Epidermal melanocyte (primary cell): Measurements from ENCODE around the gene AP5S1.
"Not testable (repeated sequence)": the region's sequence is repeated elsewhere in the genome, so short reads cannot be mapped to it uniquely, and the experiment has no call there.

Source experiments
- DNase-seq: peaks from one replicate; pipeline ENCODE4 v3.0.0; 2011; ENCODE audit warnings: low spot score; ENCODE audit not compliant: insufficient read length

Gene AP5S1

DNA sequence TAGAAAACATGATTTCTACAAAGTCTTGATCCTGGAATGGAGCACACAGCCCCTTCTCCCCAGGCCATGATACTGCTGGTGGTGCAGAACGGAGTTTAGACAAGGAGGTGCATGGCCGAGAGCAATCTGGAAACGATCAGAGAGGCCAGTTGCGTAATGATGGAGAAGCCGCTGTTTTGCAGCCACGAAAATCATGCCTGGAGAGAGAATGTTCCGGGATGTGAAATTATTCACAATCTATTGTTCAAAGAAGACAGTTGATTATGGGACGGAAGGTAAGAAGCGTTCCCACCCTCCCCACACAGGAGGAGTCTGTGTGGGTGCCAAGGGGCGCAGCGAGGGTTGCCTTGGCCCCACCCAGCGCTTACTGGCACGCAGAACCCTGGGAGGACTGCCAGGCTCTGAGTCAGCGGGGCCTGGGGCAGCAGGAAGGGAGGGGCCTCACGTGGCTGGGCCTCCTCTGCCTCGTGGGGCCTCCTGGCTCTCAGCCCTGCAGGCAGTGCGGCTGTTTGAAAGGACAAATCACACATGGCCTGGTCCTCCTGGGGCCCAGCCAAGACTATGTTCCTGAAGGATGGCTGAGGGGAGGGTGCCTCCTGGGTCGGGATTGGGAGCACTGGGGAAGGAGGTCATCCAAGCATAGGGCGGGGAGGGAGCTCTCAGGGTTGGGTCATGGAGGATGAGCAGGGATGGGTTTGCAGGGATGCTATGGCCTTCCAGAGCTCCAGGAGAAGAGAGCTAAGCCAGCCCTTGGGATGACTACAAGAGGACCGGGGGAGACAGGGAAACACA is 8.7 kb upstream of the AP5S1 start:
- DNase-seq = peak; percentile 91

DNA sequence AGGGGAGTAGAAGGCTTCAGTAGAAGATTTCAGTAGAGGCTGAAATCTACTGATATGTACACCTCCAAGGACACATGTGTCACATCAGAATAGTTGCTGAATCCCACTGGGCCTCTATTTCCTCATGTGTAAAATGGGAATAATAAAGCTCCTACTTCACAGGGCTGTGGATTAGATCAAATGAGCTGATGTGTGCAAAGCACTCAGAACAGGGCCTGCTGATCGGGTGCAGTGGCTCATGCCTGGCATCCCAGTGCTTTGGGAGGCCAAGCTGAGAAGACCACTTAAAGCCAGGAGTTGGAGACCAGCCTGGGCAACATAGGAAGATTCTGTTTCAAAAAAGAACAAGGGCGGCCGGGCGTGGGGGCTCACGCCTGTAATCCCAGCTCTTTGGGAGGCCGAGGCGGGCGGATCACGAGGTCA is 8.1 kb upstream of the AP5S1 start:
- no peak for DNase-seq

DNA sequence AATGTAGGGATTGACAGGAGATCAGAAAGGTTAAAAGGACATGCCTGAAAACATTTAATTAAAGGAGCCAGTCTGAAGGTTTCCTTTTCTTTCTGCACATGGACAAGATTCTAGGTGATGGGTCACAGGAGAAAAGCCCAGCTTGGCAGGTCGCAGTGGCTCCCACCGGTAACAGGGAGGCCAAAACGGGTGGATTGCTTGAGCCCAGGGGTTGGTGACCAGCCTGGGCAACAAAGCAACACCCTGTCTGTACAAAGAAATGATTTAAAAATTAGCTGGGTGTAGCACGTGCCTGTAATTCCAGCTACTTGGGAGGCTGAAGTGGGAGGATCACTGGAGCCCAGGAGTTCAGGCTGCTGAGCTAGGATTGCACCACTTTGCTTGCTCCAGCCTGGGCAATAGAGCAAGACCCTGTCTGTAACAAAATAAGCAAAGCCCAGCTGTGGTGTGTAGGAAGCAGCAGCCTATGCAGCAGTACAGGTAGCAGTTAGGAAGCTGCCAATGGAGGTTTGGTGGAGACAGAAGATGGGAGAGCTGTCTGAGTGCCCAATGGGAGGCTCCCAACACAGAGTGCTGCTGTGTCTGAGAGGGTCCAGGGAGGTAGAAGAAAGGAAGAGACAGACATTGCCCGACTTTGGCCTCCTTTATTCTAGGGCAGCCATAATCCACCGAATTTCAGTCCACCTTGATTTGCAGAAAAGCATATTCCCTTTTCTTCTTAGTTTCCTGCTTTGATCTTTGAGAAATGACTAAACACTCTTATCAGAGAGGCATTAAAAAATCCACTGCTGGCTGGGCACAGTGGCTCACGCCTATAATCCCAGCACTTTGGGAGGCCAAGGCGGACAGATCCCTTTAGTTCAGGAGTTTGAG is 7.1 kb upstream of the AP5S1 start:
- no peak for DNase-seq

DNA sequence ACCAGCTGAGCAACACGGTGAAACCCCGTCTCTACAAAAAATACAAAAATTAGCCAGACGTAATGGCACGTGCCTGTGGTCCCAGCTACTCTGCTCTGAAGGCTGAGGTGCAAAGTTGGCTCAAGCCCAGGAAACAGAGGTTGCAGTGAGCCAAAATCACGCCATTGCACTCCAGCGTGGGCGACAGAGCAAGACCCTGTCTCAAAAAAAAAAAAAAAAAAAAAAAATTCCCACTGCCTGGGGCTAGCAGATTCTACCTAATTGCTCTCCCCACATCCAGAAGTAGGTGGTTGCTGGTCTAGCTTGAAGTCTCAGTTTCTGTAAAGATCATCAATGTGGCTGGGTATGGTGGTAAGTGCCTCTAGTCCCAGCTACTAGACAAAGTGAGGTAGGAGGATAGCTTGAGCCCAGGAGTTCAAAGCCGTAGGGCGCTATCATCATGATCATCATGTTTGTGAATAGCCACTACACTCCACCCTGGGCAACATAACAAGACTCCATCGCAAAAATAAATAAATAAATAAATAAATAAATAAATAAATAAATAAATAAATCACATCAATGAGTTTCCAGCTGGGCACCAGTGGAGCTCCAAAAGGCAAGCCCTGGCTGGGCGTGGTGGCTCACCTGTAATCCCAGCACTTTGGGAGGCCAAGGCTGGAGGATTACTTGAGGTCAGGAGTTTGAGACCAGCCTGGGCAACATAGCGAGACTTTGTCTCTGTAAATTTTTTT is 6.3 kb upstream of the AP5S1 start:
- no peak for DNase-seq

DNA sequence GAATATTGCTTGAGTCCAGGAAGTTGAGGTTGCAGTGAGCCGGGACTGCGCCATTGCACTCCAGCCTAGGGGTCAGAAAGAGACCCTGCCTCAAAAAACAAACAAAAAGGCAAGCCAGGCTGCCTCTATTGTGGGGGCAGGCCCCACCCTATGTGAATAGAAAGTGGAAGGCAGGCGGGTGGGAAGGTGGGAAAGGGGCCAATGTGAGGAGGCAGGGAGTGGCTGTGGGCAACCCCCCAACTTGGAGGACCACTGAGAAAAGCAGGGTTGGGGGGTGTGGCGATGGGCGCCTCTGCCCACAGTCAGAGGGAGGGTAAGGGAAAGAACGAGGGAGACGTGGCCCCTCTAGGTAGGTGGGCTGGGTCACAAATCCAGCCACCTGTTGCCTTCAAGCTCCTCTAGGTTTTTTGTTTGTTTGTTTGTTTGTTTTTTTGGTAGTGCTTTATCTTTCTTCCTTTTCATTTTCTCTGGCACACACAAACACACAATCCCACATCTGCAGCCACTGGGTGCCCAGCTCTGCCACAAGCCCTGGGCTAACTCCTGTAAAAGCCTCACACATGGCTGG is 5.3 kb upstream of the AP5S1 start:
- DNase-seq = no peak

DNA sequence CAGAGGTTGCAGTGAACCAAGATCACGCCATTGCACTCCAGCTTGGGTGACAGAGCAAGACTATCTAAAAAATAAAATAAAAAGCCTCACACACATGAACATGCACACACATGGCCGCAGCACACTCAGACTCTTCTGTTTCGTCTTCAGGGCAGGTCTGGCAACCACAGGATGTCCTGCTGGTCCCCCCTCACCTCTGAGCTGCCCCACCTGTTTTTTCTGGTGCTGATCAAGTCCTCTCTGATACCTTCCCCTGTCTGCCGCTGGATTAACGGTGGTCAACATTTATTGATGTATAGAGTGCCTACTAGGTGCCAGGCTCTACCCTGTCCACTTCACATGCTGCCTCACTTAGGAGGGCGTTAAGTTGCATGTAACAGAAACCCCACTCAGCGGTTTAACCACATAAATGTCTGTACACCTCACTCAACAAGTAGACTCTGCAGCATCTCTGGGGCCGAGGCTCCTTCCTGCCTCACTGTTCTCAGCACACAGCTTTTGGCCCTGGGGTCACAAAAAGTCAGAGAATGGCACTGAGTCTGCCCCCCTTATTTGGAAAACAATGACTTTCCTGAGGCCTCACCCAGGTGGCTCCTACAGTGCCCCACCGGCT is 4.5 kb upstream of the AP5S1 start:
- DNase-seq = no peak

DNA sequence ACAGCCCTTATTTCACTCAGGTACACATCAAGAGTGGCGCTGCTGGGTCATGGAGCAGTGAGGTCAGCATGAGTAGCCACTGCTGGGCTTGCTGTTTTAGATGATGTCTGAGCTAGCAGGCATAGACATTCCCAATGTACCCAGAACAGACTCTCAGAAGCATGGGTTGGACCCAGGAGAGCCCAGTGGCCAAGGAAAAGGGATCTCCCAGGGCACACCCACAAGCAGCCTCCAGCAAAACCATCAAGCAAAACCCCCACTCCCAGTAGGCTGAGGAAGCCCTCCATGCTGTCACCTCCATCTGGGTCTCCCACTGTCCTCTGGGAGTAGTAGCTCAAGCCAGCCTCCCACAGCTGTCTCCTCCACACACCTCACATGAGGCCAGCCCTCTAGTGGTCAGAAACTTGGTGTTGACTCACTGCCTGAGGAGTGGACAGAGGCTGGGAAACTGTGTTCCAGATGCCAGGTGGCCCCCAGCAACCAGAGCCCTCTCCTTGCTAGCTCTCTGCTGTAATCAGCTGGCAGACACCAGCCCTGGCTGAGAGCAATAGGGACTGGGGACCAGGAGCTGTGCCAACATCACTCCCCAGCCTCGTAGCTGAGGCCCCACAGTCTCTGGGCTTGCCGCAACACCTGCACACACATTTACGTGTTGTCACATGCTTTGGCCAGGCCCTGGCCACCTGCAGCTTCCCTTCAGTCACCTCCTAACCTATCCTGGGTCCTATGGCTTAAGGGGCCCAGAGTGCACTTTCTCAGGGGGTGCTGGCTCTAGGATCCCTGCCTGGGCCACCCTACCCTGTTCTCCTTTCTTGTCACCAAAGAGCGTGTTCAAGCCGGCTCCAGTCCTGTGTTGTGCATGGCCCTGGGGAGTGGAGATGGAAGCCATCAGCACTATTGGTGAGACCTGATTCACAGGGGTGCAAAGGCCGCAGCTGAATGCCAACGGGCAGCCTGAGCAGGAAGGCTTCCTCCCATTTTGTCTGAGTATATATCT is 1.9 kb upstream of the AP5S1 start:
- no peak for DNase-seq

DNA sequence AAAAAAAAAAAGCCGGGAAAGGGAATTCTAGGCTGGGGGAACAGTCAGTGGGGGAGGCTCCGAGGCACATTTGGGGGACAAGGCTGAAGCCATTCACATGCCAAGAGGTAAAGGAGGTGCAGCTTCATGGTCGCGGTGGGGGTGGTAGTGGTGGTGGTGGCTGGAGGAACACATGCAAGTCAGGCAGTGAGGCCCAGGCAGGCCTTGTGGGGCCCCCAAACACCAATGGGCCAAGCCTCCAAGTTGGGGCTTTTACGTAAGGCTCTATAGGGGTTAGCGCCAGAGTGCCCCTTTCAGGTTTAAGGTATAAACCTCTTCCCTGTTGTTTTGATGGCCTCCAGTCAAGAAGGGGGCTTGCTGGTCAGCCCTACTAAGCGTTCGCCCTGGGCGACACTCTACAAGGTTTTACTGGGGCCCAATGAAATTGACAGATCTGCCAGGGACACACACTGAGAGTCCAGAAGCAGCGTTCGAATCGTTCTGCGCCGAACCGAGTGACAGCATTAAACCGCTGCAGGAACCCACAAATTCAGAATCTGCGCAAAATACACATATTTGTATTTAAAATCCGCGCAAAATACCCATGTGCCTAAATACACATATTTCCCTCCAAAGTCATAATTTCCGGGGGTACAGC is 818 bp upstream of the AP5S1 start:
- DNase-seq = no peak

DNA sequence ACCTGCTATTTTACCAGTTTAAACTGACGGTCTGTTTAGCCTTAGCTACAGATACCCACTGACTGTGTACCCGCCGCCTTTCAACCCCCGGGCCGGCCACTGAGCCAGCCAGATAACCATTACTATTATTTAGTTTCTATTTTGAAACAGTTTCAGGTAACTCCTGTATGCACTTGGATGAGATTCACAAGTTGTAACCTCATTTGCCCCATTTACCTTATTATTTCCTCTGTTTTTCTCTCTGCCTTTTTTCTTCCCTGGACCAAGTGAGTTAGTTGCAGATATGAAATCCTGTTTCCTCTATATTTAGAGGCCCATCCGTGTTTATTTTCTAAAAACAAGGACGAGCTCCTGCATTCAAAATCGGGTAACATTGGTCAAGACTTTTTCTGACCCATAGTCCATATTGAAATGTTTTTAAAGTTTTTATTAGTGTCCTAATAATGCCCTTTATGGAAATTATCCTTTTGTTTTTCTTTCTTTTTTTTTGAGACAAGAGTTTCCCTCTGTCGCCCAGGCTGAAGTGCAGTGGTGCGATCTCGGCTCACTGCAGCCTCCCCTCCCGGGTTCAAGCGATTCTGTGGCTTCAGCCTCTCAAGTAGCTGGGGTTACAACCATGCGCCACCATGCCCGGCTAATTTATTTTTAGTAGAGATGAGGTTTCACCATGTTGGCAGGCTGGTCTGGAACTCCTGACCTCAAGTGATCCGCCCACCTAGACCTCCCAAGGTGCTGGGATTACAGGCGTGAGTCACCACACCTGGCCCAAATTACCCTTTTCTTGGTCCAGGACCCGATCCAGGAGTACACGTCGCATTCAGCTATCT is 767 bp downstream of the AP5S1 start:
- DNase-seq = no peak

DNA sequence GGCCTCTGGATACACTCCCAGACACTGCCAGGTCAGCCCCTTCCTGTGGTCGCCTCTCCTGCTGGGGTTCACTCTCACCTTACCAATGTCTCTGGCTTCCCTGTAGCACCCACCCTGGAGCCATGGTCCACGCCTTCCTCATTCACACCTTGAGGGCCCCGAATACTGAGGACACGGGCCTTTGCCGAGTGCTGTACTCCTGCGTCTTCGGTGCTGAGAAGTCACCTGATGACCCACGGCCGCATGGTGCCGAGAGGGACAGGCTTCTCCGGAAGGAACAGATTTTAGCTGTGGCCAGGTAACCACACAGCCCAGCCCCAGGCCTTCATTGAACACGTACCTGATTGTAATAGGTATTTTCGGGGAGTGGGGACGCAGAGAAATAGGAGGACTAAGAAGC is 1.6 kb downstream of the AP5S1 start:
- no peak for DNase-seq

DNA sequence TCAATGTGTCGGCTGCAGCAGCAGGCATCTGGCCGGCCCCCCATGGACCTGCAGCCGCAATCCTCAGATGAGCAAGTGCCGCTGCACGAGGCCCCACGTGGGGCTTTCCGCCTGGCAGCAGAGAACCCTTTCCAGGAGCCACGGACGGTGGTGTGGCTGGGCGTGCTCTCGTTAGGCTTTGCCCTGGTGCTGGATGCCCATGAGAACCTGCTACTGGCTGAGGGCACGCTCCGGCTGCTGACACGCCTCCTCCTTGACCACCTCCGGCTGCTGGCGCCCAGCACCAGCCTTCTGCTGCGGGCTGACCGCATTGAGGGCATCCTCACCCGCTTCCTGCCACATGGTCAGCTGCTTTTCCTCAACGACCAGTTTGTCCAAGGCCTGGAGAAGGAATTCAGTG is 3.5 kb downstream of the AP5S1 start:
- no peak for DNase-seq

DNA sequence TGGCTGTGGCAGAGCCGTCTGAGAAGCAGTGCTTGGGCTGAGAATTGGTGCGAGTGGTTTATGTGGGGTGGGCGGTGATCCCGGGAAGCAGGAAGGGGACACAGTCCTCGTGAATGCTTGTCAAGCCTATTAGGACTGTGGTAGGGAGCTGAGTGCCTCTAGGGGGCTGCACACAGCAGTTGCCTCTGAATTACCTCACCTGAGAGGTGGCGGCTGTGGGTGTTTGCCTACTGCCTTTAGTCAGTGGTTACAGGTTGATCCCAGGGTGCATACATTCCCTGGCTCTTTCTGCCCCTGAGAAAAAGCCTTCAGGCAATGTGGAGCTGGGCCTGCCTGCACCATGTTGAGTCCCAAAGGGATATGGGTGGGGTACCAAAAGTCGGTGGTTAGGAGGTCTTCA is 5.2 kb downstream of the AP5S1 start:
- no peak for DNase-seq

DNA sequence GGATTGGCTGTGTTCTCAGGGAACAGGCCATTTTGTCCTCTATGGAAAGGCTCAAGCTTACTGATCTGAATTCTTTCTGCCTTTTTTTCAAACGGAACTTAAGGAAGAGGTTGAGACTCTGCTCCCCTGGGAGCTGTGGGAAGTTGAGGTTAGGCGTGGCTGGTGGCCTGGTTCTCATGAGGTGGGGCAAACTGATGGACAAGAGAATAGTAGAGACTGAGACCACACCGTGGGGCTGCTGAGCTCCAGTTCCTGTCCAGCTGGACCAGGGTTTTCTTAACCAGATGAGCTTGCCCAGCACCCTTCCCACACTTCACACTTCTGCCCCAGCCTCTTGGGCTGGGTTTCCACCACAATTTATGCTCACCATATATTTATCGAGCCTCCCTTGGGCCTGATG is 6.1 kb downstream of the AP5S1 start:
- no peak for DNase-seq

DNA sequence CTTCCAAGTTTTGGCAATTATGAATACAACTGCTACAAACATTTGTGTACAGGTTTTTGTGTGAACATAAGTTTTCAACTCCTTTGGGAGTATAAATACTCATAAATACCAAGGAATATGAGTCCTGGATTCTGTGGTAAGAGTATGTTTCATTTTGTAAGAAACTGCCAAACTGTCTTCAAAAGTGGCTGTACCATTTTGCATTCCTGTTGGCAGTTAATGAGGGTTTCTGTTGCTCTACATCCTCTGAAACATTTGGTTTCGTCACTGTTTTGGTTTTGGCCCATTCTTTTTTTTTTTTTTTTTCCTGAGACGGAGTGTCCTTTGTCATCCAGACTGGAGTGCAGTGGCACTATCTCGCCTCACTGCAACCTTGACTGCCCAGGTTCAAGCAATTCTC is 8.5 kb downstream of the AP5S1 start:
- DNase-seq = no peak

DNA sequence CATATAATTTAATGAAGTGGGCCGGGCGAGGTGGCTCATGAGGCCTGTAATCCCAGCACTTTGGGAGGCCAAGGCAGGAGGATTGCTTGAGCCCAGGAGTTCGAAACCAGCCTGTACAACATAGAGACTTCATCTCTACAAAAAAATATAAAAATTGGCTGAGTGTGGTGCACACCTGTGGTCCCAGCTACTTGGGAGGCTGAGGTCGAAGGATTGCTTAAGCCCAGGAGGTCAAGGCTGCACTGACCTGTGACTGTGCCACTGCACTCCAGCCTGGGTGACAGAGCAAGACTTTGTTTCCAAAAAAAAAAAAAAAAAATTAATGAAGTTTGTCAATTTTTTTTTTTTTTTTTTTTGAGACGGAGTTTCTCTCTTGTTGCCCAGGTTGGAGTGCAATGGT is 9.5 kb downstream of the AP5S1 start:
- not testable (repeated sequence) for DNase-seq

DNA sequence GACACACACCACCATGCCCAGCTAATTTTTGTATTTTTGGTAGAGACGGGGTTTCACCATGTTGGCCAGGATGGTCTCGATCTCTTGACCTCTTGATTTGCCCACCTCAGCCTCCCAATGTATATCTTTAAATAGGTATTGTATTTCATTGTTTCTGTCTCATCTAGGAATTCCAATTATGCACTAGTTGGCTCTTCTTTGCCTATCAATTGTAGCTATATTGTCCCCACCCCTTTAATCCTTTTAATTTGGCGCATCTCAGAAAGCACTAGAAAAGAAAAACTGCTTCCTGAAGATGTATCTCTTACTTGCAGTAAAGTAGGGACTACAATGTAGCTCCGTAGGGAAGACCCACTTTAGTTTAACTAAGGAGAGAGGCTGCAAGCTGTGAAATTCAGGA is 15.8 kb downstream of the AP5S1 start:
- DNase-seq = no peak

DNA sequence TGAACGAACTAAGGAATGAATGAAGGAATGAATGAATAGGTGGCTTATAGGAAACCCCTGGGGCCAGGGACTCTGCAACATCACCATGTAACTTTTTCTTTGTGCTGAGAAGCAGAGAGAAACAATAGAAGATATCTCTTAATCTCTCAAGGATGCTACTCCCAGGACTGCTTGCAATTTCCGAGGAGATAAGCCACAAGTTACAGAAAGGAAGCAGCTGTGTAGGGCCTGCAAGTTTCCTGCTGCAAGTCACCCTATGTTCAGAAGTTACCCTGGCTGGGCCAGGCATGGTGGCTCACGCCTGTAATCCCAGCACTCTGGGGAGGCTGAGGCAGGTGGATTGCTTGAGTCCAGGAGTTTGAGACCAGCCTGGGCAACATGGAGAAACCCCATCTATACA is 19.0 kb downstream of the AP5S1 start:
- no peak for DNase-seq

DNA sequence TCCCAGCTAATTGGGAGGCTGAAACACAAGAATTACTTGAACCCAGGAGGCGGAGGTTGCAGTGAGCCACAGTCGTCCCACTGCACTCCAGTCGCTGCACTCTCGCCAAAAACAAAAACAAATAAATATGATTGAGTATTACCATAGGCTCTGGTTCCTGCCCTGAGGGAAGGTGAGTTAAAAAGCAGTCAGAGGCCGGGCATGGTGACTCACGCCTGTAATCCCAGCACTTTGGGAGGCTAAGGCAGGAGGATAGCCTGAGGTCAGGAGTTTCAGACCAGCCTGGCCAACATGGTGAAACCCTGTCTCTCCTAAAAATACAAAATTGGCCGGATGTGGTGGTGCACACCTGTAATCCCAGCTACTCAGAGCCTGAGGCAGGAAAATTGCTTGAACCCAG is 19.9 kb downstream of the AP5S1 start:
- not testable (repeated sequence) for DNase-seq
